HG02798 (cell line): Measurements from ENCODE around the gene DNAJC11.
"Not testable (repeated sequence)": the region's sequence is repeated elsewhere in the genome, so short reads cannot be mapped to it uniquely, and the experiment has no call there.

Experiments
- ATAC-seq: cut with Tn5 transposase; IDR thresholded peaks from one replicate; pipeline ENCODE4 v1.9.1; 2021; ENCODE audit warnings: mild to moderate bottlenecking; ENCODE audit not compliant: unreplicated experiment, poor library complexity

DNAJC11 gene

GRCh38 chr1:6602669-6603237 lies 98.9 kb downstream of the DNAJC11 start, which contains the start of gene KLHL21:
KLHL21 (minus strand) TSS chr1:6602869; CDS start chr1:6602817, 52 bp downstream.
- ATAC-seq, result peak; percentile 65

- peak; percentile 9 for ATAC-seq
Measured at GRCh38 chr1:6601923-6602668, 99.5 kb downstream of the DNAJC11 start.

- peak; percentile 32 for ATAC-seq
Measured at GRCh38 chr1:6601049-6601922, 100.3 kb downstream of the DNAJC11 start.

DNA sequence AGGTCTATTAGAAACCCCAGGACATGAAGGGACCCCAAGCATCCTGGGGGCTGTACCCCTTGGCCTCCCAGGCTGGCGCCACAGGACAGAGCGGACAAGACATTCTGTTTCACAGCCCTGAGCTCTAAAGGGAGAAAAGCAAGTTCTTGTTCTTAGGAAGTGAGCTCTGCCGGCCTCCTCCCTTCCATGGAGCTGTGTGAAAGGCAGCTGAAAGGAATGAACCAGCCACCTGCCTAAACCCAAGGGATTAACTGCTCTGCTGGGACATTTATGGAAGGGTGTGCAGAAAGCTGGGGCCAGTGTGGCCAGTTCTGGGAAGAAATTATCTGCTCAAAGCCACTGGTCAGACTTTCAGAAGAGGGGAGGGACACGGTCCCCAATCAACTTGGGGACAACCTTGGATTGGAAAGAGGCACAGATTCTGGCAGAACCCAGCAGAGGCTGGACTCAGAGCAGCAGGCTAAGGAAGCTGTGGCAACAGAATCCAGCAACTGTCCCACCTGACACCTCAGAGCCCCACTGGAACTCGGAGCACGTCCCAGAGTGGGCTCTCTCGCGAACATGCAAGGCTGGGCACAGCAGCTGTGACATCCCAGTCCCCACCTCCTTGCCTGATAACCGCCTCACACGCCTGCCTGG lies 101.1 kb downstream of the DNAJC11 start:
- peak; percentile 1 for ATAC-seq

GRCh38 chr1:6599991-6600390 lies 101.6 kb downstream of the DNAJC11 start:
- not testable (repeated sequence) for ATAC-seq

DNA sequence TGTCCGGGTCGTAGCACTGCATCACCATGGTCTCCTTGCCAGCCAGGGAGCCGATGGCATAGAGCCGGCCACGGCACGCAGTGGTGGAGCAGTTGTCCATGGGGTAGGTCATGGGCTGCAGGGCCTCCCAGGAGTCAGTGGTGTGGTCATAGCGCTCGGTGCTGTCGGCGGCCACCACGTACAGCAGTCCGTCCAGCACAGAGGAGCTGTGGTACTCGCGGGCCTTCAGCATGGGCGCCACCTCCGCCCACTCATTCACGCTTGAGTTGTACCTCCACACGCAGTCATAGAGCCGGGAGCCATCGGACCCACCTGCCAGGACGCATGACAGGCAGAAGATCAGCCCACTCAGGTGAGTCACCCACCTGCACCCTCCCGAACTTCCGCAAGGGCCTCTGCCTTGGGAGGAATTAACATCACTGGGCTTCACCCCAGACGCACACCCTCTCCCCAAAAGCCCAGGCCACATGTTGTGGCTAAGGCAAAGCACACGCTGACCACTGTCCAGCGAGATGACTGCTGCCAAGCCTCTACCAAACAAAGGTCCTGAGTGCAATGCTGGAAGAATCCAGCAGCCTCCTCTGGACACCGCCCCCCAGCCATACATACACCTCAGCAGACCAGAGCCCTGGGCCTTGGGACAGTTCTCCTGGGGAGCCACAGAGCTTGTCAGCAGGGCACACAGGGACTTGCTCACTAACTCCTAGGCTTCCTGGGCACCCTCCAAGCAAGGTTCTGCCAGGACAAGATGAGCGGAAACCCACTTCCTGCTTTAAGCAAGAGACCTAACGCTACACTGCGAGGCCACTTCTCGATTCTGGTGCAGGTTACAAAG lies 102.3 kb downstream of the DNAJC11 start:
- ATAC-seq, result no peak

GRCh38 chr1:6597777-6598131 lies 103.9 kb downstream of the DNAJC11 start:
- ATAC-seq, result no peak

DNA sequence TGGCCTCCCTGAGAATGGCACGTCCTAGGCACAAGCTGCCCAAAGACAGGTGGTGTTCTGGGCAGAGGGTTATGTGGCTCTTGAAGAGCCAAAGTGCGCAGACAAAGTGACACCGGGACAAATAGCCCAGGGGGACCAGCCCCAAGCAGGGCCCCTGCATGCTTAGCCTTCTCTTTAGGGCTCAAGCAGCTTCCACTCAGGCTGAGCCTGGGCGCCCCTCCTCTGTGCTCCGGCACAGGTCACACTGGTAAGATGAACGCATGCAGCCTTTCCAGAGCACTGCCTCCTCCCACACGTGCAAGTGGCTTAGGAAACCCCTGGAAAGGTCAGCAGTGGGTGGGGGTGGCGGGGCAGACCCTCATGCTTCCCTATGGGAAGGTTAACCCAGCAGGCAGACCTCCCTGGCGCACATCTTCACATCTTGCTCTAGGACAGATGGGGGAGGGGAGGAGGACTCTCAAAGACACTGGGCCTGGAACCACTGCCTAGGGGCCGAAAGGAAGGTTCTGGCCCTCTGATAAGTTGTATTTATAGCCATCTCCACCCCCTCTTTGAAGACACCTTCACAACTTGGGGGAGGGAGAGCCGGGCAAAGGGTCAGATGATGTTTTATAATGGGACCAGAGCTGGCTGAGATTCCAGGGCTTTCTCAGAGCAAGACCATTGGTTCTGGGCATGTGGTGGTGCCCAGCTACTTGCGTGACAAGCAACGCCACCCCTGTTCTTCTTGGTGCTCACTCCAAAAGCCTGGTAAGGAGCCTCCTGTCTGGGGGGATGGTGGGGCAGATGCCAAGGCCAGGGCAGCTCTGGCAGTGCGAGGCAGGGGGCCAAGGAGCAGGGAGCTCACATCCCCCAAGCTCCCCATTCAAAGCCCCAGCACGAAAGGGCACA lies 104.5 kb downstream of the DNAJC11 start:
- no peak for ATAC-seq

DNA sequence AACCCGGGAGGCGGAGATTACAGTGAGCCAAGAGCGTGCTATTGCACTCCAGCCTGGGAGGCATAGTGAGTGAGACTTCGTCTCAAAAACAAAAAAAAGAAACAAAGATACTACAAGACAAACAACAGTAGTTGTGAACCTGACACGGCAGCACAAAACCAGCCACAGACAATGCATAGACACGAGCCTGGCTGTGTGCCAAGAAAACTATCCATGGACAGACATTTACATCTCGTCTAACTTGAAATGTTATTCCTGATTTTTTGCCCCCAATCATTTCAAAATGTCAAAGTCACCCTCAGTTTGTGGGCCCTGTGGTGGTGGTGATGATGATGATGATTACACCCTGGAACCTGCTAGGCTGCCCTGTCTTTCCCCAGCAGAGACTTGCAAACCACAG lies 105.3 kb downstream of the DNAJC11 start:
- no peak for ATAC-seq

- ATAC-seq, result no peak
Measured at GRCh38 chr1:6594977-6595740, 106.5 kb downstream of the DNAJC11 start.

GRCh38 chr1:6593810-6594209 lies 107.8 kb downstream of the DNAJC11 start:
- no peak for ATAC-seq

GRCh38 chr1:6592865-6593593 lies 108.6 kb downstream of the DNAJC11 start:
- ATAC-seq, result no peak

GRCh38 chr1:6592441-6592840 lies 109.2 kb downstream of the DNAJC11 start:
- ATAC-seq, result no peak

- ATAC-seq, result no peak
Measured at GRCh38 chr1:6591644-6592043, 110.0 kb downstream of the DNAJC11 start.

DNA sequence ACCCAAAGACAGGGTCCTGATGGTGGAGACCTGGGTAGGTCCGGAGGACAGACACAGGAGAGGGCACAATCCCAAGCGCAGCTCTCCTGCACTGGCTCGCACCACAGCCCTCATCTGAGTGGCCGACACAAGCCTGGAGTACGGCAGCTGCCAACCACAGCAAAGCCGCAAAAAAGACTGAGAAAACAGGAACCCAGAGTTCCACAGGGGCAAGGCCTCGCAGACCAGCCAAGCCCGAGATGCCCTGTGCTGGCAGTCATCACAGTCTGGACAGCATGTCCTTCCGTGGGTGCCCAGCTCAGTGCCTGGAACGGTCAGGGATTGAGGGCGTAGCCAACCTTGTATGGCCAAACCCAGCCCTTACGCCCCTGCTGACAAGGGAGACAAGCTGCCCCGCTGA lies 110.4 kb downstream of the DNAJC11 start:
- ATAC-seq, result no peak

GRCh38 chr1:6590046-6590445 lies 111.6 kb downstream of the DNAJC11 start:
- no peak for ATAC-seq

- ATAC-seq, result no peak
Measured at GRCh38 chr1:6588893-6589520, 112.6 kb downstream of the DNAJC11 start.
